HCT116 (cell line): ENCODE measurements around the gene ZC2HC1C. TPM values are rescaled to one million over a fixed set of nuclear protein-coding genes. Genes with fewer than 3 reads are reported as not detected.

Experiments
- ATAC-seq: fragments of 200-7000 bp; cut with Tn5 transposase; 2 replicates; pipeline ENCODE4 v1.9.1; 2020; ENCODE audit warnings: mild to moderate bottlenecking, moderate library complexity
- BruUV-seq: library from RNA; stranded (reverse); fragments of 400-500 nt; replicated peaks from 2 replicates; lab custom pipeline; 2021; lab: Mats Ljungman, UMichigan
- CTCF ChIA-PET: fragments of 300-600 bp; sonication (Branson Sonifier 250); formaldehyde crosslinking; loops from one replicate; lab custom pipeline; 2021; ENCODE audit warnings: antibody characterized with exemption; lab: Charles Lee
- POLR2A ChIA-PET: fragments of 300-600, 350-600 bp; sonication (Branson Sonifier 250); formaldehyde crosslinking; loops from one replicate; lab custom pipeline; 2021; ENCODE audit warnings: antibody characterized with exemption; lab: Charles Lee
- RAD21 ChIA-PET, 2 experiments: fragments of 300-600 bp; sonication (Branson Sonifier 250); formaldehyde crosslinking; loops; one replicate each; lab custom pipeline; 2023; ENCODE audit warnings: low total read pairs in 2 of 2; ENCODE audit not compliant: uncharacterized antibody in 2 of 2, unreplicated experiment in 2 of 2, low non-redundant PET in 1 of 2; lab: Charles Lee
- DNase-seq: peaks from one replicate; pipeline ENCODE4 v3.0.0-alpha.2; 2010; ENCODE audit warnings: low read depth, low spot score
- H2AFZ ChIP-seq: fragments of 200-600 bp; shearing (Covaris generic), sonication (generic); 2 replicates; pipeline ENCODE4 v1.6.1; 2017; ENCODE audit warnings: low read depth, mixed run types, mixed read lengths, antibody characterized with exemption, low read length; ENCODE audit not compliant: poor library complexity, severe bottlenecking
- H3K27ac ChIP-seq: 2 replicates; pipeline ENCODE4 v1.5.1; 2012; ENCODE audit warnings: low read depth, low read length
- H3K27me3 ChIP-seq: fragments of 200-600 bp; sonication (generic); 2 replicates; pipeline ENCODE4 v1.6.1; 2016; ENCODE audit warnings: mixed run types, low read length, mixed read lengths; ENCODE audit not compliant: insufficient read depth
- H3K36me3 ChIP-seq, 2 experiments: fragments of 200-500 bp in 1 of 2; fragments of 200-600 bp in 1 of 2; sonication (Bioruptor generic) in 1 of 2; sonication (generic) in 1 of 2; 2 replicates each; pipeline versions ENCODE4 v1.5.1 to v1.6.1; 2014 to 2016; ENCODE audit warnings: low read length in 2 of 2, inconsistent platforms in 1 of 2, mixed read lengths in 1 of 2, mixed run types in 1 of 2; ENCODE audit not compliant: insufficient read depth in 2 of 2, control insufficient read depth in 1 of 2
- H3K4me1 ChIP-seq, 2 experiments: fragments of 200-600 bp in 1 of 2; sonication (generic) in 1 of 2; 2 replicates each; pipeline versions ENCODE4 v1.5.1 to v1.6.1; 2012 to 2017; ENCODE audit warnings: low read length in 2 of 2, inconsistent platforms in 1 of 2, mild to moderate bottlenecking in 1 of 2, mixed read lengths in 1 of 2, mixed run types in 1 of 2, moderate library complexity in 1 of 2; ENCODE audit not compliant: insufficient read depth in 2 of 2, control insufficient read depth in 1 of 2
- H3K4me2 ChIP-seq: fragments of 200-600 bp; sonication (generic); 2 replicates; pipeline ENCODE4 v1.6.1; 2017; ENCODE audit warnings: mixed run types, low read length, mixed read lengths
- H3K4me3 ChIP-seq, 2 experiments: fragments of 200-600 bp in 1 of 2; sonication (generic) in 1 of 2; replicated peaks in 1 of 2; 2 replicates each; pipeline ENCODE4 v1.5.1; 2011 to 2016; ENCODE audit warnings: low read length in 2 of 2, control low read depth in 1 of 2, low read depth in 1 of 2, mild to moderate bottlenecking in 1 of 2, mixed read lengths in 1 of 2, mixed run types in 1 of 2
- H3K79me2 ChIP-seq: fragments of 200-600 bp; sonication (generic); 2 replicates; pipeline ENCODE4 v1.6.1; 2017; ENCODE audit warnings: mild to moderate bottlenecking, mixed run types, low read length, moderate library complexity, mixed read lengths; ENCODE audit not compliant: insufficient read depth
- H3K9ac ChIP-seq: fragments of 200-600 bp; sonication (generic); 2 replicates; pipeline ENCODE4 v1.6.1; 2016; ENCODE audit warnings: low read length, mixed read lengths
- H3K9me2 ChIP-seq: fragments of 200-600 bp; sonication (generic), shearing (Covaris generic); 2 replicates; pipeline ENCODE4 v1.6.1; 2017; ENCODE audit warnings: mixed run types, mild to moderate bottlenecking, moderate library complexity; ENCODE audit not compliant: insufficient read depth
- H3K9me3 ChIP-seq, 2 experiments: fragments of 200-500 bp in 1 of 2; fragments of 200-600 bp in 1 of 2; sonication (Bioruptor generic) in 1 of 2; sonication (generic) in 1 of 2; 2 replicates each; pipeline ENCODE4 v1.6.1; 2014 to 2017; ENCODE audit warnings: low read length in 2 of 2, mixed read lengths in 2 of 2, inconsistent platforms in 1 of 2, low read depth in 1 of 2, mild to moderate bottlenecking in 1 of 2, mixed run types in 1 of 2, moderate library complexity in 1 of 2; ENCODE audit not compliant: control insufficient read depth in 1 of 2, insufficient read depth in 1 of 2
- H4K20me1 ChIP-seq: fragments of 200-600 bp; sonication (generic), shearing (Covaris generic); 2 replicates; pipeline ENCODE4 v1.6.1; 2017; ENCODE audit warnings: mixed run types, mild to moderate bottlenecking, moderate library complexity; ENCODE audit not compliant: insufficient read depth
- ATF3 ChIP-seq: IDR thresholded peaks from 2 replicates; pipeline ENCODE4 v1.6.1; 2012
- CBX3 ChIP-seq: IDR thresholded peaks from 2 replicates; pipeline ENCODE4 v1.6.1; 2012; ENCODE audit warnings: low read depth
- CEBPB ChIP-seq: IDR thresholded peaks from 2 replicates; pipeline ENCODE4 v1.6.1; 2012; ENCODE audit warnings: low read depth
- CTCF ChIP-seq, 3 experiments: fragments of 200-600 bp in 1 of 3; sonication (generic) in 1 of 3; IDR thresholded peaks in 2 of 3; conservative IDR thresholded peaks in 1 of 3; 2 replicates each; pipeline ENCODE4 v1.5.1; 2012 to 2017; ENCODE audit warnings: low read depth in 2 of 3, low read length in 2 of 3, antibody characterized with exemption in 1 of 3, borderline replicate concordance in 1 of 3, control low read depth in 1 of 3, mild to moderate bottlenecking in 1 of 3, mixed read lengths in 1 of 3, mixed run types in 1 of 3, moderate library complexity in 1 of 3; ENCODE audit not compliant: insufficient read depth in 1 of 3
- EGR1 ChIP-seq: IDR thresholded peaks from 2 replicates; pipeline ENCODE4 v1.6.1; 2012; ENCODE audit warnings: low read depth
- ELF1 ChIP-seq: IDR thresholded peaks from 2 replicates; pipeline ENCODE4 v1.6.1; 2012; ENCODE audit warnings: low read depth, borderline replicate concordance
- EZH2 ChIP-seq: fragments of 200-600 bp; sonication (generic); IDR thresholded peaks from 2 replicates; pipeline ENCODE4 v1.6.1; 2017; ENCODE audit warnings: antibody characterized with exemption, mixed run types
- FOSL1 ChIP-seq: IDR thresholded peaks from 2 replicates; pipeline ENCODE4 v1.6.1; 2012; ENCODE audit warnings: low read depth
- JUND ChIP-seq: IDR thresholded peaks from 2 replicates; pipeline ENCODE4 v1.6.1; 2012
- MAX ChIP-seq: IDR thresholded peaks from 2 replicates; pipeline ENCODE4 v1.6.1; 2012
- POLR2A ChIP-seq: IDR thresholded peaks from 2 replicates; pipeline ENCODE4 v1.7.0; 2011; ENCODE audit warnings: borderline replicate concordance; ENCODE audit not compliant: insufficient read depth, insufficient read length; ENCODE audit errors: extremely low read depth
- RAD21 ChIP-seq: IDR thresholded peaks from 2 replicates; pipeline ENCODE4 v1.6.1; 2012; ENCODE audit warnings: low read depth, mild to moderate bottlenecking
- SIN3A ChIP-seq: IDR thresholded peaks from 2 replicates; pipeline ENCODE4 v1.6.1; 2012; ENCODE audit warnings: low read depth
- SRF ChIP-seq: IDR thresholded peaks from 2 replicates; pipeline ENCODE4 v1.6.1; 2012; ENCODE audit warnings: low read depth
- TCF7L2 ChIP-seq: IDR thresholded peaks from 2 replicates; pipeline ENCODE4 v1.7.0; 2011; ENCODE audit warnings: borderline replicate concordance, inconsistent platforms; ENCODE audit not compliant: insufficient read depth, insufficient read length; ENCODE audit errors: extremely low read depth
- YY1 ChIP-seq: IDR thresholded peaks from 2 replicates; pipeline ENCODE4 v1.6.1; 2011; ENCODE audit warnings: low read length, low read depth, moderate library complexity, mild to moderate bottlenecking; ENCODE audit not compliant: insufficient replicate concordance; ENCODE audit errors: extremely low read depth
- ZBTB33 ChIP-seq: IDR thresholded peaks from 2 replicates; pipeline ENCODE4 v1.6.1; 2011; ENCODE audit warnings: mild to moderate bottlenecking, low read length, moderate library complexity; ENCODE audit not compliant: insufficient replicate concordance; ENCODE audit errors: extremely low read depth
- ZNF274 ChIP-seq: fragments of 200-500 bp; sonication (Bioruptor generic); IDR thresholded peaks from 2 replicates; pipeline ENCODE4 v1.6.1; 2014; ENCODE audit warnings: mild to moderate bottlenecking, low read depth, low read length, inconsistent platforms
- intact Hi-C: fragments of 100-400 bp; cut with micrococcal nuclease; formaldehyde crosslinking; loops from 2 replicates; pipeline ENCODE4 v1.10.0; 2022
- total RNA-seq: library from RNA; stranded (reverse); gene quantifications from one replicate; pipeline ENCODE4 v1.2.1, GENCODE V29; 2021; ENCODE audit not compliant: unreplicated experiment

The ZC2HC1C gene
- total RNA-seq, 1 experiment from 2014 or later, result 0.98 TPM

GRCh38 chr14:75091251-75091650 is 21.8 kb downstream of the ZC2HC1C start:
- Histone ChIP-seq H3K4me2 (no peak overlapping the region), H4K20me1 (no peaks in the 10 kb centered on the region), H3K79me2 (no peaks in the 10 kb centered on the region), H2AFZ (no peak overlapping the region), H3K9me2 (no peaks in the 10 kb centered on the region), H3K4me3 (no peak overlapping the region), H3K27ac (no peak overlapping the region), H3K36me3 (peaks cover 34 to 42% of the 10 kb centered on the region in 2 experiments), H3K4me1 (no peaks in the 10 kb centered on the region), H3K9me3 (no peaks in the 10 kb centered on the region), H3K27me3 (no peaks in the 10 kb centered on the region), H3K9ac (no peak overlapping the region)
- intact Hi-C loops, result no loop called here
- no TSS peak for BruUV-seq
- no peak for TF ChIP-seq SRF
- TF ChIP-seq ELF1, result no peak
- TF ChIP-seq POLR2A, result no peak
- no peak for TF ChIP-seq TCF7L2
- TF ChIP-seq ATF3, result no peak
- no peak for TF ChIP-seq ZBTB33
- TF ChIP-seq CEBPB, result no peak
- TF ChIP-seq ZNF274, result no peak
- no peak for TF ChIP-seq SIN3A
- TF ChIP-seq FOSL1, result no peak
- no peak for TF ChIP-seq YY1
- no peak for TF ChIP-seq EZH2
- TF ChIP-seq MAX, result no peak
- TF ChIP-seq CTCF (IDR thresholded peaks at IDR 0.05 in 2 of 3, conservative IDR thresholded peaks at IDR 0.05 in 1 of 3; ENCODE audit: borderline replicate concordance in 1 of 3, insufficient read depth in 1 of 3, low read depth in 2 of 3, low read length in 2 of 3), result no peak
- no peak for TF ChIP-seq JUND
- TF ChIP-seq EGR1, result no peak
- TF ChIP-seq RAD21, result no peak
- TF ChIP-seq CBX3, result no peak
- DNase-seq (no peak), ATAC-seq (no peak)
- ChIA-PET RAD21 (no interaction called here), POLR2A (no interaction called here), CTCF (interaction anchor here (0.7 to 4.4 kb wide), 2 partner anchors 146 to 204 kb away, joined by 6 to 27 read pairs; no protein-coding TSS in a partner anchor)
